ENCODE results near the gene PPFIA1.

The PPFIA1 gene

DNA sequence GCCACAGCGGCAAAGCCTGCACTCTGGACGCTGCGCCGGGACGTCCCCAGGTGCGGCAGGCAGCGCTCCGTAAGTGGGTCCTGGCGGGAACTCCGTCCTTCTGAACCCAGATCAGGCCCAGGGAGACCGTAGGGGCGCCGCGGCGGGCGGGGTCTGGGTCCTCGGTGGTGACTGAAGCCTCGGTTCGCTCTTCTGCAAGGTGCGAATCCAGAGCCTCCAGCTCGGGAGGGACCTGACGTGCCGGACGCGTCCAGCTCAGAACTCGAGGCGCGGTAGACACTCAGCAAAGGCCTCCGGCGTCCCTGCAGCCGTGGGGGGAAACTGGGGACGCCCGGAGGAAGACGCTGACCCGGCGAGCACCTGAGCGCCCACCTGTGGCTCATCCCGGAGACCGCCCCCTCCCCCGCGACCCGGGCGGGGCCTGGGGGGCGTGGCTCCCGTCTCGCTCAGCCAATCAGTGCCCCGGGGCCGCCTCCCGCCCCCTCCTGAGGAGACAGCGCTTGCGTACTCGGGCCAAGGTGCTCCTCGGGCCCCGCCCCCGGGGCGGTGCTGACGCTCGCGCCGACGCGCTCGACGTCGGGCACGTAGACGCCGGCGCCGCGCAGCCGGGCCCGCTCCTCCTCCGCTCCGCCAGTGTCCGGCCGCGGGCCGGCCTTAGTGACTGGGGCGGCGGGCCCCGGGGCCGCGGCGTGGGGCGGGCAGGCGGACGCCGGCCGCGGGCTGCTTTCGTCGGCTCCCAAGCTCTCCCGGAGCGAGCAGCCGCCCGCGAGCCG is at the start of gene PPFIA1:
TSS of gene PPFIA1 (plus strand) at position 587 of the 773 bp plus-strand sequence. CDS start 1,483 bp downstream, outside the sequence.
- H3K36me3 ChIP-seq (ENCODE audit: control insufficient read depth, insufficient read depth, low read length): peaks cover 3% of the 10 kb centered on the region
- H3K9ac ChIP-seq (ENCODE audit: low read length): peak within 1 kb of the TSS; percentile 66
- H3K4me3 ChIP-seq (ENCODE audit: low read length): peak within 1 kb of the TSS; percentile 61
- peaks cover 15% of the 10 kb centered on the region for H3K4me1 ChIP-seq (ENCODE audit: control insufficient read depth, insufficient read depth, low read length)
- no peaks in the 10 kb centered on the region for H3K27me3 ChIP-seq (ENCODE audit: control insufficient read depth, insufficient read depth, low read length)
- H3K9me3 ChIP-seq (ENCODE audit: control insufficient read depth, low read length): no peaks in the 10 kb centered on the region

DNA sequence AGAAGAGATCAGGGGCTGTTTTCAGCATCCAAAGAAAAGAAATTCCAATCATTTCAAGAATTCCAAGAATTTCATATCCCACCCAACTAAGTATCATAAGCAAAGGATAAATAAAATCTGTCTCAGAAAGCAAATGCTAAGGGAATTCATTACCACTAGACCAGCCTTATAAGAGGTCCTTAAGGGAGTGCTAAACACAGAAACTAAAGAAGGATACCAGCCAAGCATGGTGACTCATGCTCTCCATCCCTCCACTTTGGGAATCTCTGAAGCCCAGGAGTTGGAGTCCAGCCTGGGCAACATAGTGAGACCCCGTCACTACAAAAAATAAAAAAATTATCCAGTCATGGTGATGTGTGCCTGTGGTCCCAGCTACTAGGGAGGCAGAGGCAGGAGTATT is 49.6 kb upstream of the PPFIA1 start:
- no peaks in the 10 kb centered on the region for H3K27me3 ChIP-seq (ENCODE audit: control insufficient read depth, insufficient read depth, low read length)
- no peak overlapping the region for H3K9ac ChIP-seq (ENCODE audit: low read length)
- H3K36me3 ChIP-seq (ENCODE audit: control insufficient read depth, insufficient read depth, low read length): no peaks in the 10 kb centered on the region
- no peak overlapping the region for H3K4me3 ChIP-seq (ENCODE audit: low read length)
- H3K9me3 ChIP-seq (ENCODE audit: control insufficient read depth, low read length): no peaks in the 10 kb centered on the region
- H3K4me1 ChIP-seq (ENCODE audit: control insufficient read depth, insufficient read depth, low read length): peaks cover 6% of the 10 kb centered on the region

DNA sequence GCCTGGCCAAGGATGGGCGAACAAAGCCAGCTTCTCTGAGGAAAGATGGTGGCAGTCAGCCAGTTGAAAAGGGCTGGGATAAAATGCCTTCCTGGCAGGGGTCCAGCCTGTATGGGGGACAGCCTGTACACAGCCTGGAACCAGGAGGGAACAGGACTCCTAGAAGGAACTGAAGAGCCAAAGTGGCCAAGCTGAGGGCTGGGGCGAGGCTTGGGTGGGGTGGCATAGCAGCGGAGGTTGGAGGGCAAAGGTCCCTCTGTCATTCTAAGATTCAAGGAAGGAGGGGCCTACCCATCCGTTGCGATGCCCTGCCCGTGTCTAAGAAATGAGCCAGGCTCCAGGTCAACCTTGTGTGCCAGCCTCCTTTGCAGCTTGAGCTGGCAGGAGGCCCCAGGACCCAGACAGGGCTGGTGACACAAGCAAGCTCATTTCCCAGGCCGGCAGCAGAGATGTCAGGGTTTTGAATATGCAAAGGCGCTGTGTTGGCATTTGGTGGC is 44.8 kb upstream of the PPFIA1 start:
- Histone ChIP-seq H3K27me3 (ENCODE audit: control insufficient read depth, insufficient read depth, low read length) (no peaks in the 10 kb centered on the region), H3K4me1 (ENCODE audit: control insufficient read depth, insufficient read depth, low read length) (peaks cover 14% of the 10 kb centered on the region), H3K9me3 (ENCODE audit: control insufficient read depth, low read length) (no peaks in the 10 kb centered on the region), H3K36me3 (ENCODE audit: control insufficient read depth, insufficient read depth, low read length) (no peaks in the 10 kb centered on the region), H3K4me3 (ENCODE audit: low read length) (no peak overlapping the region), H3K9ac (ENCODE audit: low read length) (no peak overlapping the region)

DNA sequence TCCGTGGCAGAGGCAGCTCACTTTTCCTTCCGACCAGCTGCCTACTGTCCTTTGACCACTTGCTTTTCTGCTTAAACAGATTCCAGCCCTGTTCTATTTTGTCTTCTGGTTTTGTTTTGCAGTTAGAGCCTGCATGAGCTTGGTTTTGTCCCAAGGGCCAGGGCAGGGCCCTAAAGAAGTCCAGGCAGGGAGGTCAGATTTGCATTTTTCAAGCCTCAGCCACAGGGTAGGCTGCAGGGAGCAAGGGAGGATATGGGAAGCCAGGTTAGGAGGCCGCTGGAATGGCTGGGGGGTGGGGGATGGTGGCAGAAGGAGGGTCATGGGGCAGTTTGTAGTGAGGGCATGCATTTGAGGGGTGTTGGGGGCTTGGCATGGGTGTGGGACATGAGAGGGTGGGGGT is 44.3 kb upstream of the PPFIA1 start:
- peaks cover 14% of the 10 kb centered on the region for H3K4me1 ChIP-seq (ENCODE audit: control insufficient read depth, insufficient read depth, low read length)
- H3K27me3 ChIP-seq (ENCODE audit: control insufficient read depth, insufficient read depth, low read length): no peaks in the 10 kb centered on the region
- H3K36me3 ChIP-seq (ENCODE audit: control insufficient read depth, insufficient read depth, low read length): no peaks in the 10 kb centered on the region
- H3K9me3 ChIP-seq (ENCODE audit: control insufficient read depth, low read length): no peaks in the 10 kb centered on the region
- H3K9ac ChIP-seq (ENCODE audit: low read length): no peak overlapping the region
- H3K4me3 ChIP-seq (ENCODE audit: low read length): no peak overlapping the region

DNA sequence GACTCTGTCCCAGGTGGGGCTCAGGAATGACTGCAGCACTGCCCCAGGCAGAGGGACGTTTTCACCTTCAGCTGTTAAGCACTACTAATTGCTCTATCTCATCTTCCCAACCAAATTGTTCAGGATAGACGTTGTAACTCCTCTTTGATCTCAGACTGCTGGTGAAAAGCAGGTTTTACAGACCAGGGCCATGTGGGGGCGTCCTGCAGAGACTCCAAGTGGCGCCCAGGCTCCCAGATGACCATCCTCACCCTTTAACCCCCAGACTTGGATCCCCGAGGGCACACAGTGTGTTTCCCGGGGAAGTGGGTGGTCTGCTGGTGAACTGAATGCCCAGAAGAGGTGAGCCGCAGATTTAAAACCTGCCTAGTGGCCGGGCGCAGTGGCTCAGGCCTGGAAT is 43.5 kb upstream of the PPFIA1 start:
- no peaks in the 10 kb centered on the region for H3K9me3 ChIP-seq (ENCODE audit: control insufficient read depth, low read length)
- no peak overlapping the region for H3K9ac ChIP-seq (ENCODE audit: low read length)
- H3K36me3 ChIP-seq (ENCODE audit: control insufficient read depth, insufficient read depth, low read length): no peaks in the 10 kb centered on the region
- no peaks in the 10 kb centered on the region for H3K27me3 ChIP-seq (ENCODE audit: control insufficient read depth, insufficient read depth, low read length)
- H3K4me1 ChIP-seq (ENCODE audit: control insufficient read depth, insufficient read depth, low read length): peaks cover 14% of the 10 kb centered on the region
- no peak overlapping the region for H3K4me3 ChIP-seq (ENCODE audit: low read length)

DNA sequence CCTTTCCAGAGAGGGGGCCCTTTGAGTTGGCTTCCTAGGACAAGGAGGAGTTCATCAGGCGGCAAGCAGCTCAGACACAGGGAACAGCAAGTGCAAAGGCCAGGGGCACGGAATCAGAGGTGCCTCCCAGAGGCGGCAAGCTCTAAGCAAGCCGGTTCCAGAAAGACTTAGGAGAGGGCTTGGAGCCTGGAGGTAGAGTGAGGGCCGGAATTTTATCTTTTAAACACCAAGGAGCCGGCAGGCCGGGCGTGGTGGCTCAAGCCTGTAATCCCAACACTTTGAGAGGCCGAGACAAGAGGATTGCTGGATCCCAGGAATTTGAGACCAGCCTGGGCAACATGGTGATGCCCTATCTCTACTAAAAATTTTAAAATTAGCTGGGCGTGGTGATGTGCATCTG is 40.8 kb upstream of the PPFIA1 start:
- Histone ChIP-seq H3K4me3 (ENCODE audit: low read length) (no peak overlapping the region), H3K4me1 (ENCODE audit: control insufficient read depth, insufficient read depth, low read length) (peaks cover 25% of the 10 kb centered on the region), H3K27me3 (ENCODE audit: control insufficient read depth, insufficient read depth, low read length) (no peaks in the 10 kb centered on the region), H3K36me3 (ENCODE audit: control insufficient read depth, insufficient read depth, low read length) (no peaks in the 10 kb centered on the region), H3K9ac (ENCODE audit: low read length) (no peak overlapping the region), H3K9me3 (ENCODE audit: control insufficient read depth, low read length) (no peaks in the 10 kb centered on the region)

DNA sequence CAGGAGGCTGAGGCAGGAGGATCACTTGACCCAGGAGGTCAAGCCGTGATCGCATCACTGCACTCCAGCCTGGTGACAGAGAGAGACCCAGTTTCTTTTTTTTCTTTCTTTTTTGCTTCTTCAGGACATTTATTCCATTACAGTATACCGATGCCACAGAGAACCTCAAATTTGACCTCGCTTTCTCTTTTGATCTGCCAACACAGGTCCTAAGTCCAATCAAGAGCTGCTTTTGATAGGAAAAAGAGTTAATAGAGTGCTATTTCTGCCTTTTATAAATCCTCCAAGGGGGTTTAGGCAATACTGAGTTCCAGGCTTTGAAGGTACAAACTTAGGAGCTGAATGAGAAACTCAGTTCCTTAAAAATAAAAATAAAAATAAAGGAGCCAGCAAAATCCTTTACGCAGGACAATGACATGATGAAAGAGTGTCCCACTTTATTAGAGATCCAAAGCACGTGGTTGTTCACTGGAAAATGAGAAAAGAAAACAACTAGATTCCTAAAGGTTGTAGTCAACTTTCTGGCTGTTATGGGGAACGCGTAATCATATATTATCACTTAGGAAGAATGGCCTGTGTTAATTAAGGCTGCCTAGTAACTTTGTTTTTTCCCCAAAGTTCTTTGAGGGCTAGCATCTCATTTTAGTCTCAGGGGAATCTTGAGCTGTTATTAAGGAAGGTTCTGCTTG is 40.2 kb upstream of the PPFIA1 start:
- H3K9ac ChIP-seq (ENCODE audit: low read length): no peak overlapping the region
- peaks cover 25% of the 10 kb centered on the region for H3K4me1 ChIP-seq (ENCODE audit: control insufficient read depth, insufficient read depth, low read length)
- H3K27me3 ChIP-seq (ENCODE audit: control insufficient read depth, insufficient read depth, low read length): no peaks in the 10 kb centered on the region
- H3K36me3 ChIP-seq (ENCODE audit: control insufficient read depth, insufficient read depth, low read length): no peaks in the 10 kb centered on the region
- no peak overlapping the region for H3K4me3 ChIP-seq (ENCODE audit: low read length)
- no peaks in the 10 kb centered on the region for H3K9me3 ChIP-seq (ENCODE audit: control insufficient read depth, low read length)

DNA sequence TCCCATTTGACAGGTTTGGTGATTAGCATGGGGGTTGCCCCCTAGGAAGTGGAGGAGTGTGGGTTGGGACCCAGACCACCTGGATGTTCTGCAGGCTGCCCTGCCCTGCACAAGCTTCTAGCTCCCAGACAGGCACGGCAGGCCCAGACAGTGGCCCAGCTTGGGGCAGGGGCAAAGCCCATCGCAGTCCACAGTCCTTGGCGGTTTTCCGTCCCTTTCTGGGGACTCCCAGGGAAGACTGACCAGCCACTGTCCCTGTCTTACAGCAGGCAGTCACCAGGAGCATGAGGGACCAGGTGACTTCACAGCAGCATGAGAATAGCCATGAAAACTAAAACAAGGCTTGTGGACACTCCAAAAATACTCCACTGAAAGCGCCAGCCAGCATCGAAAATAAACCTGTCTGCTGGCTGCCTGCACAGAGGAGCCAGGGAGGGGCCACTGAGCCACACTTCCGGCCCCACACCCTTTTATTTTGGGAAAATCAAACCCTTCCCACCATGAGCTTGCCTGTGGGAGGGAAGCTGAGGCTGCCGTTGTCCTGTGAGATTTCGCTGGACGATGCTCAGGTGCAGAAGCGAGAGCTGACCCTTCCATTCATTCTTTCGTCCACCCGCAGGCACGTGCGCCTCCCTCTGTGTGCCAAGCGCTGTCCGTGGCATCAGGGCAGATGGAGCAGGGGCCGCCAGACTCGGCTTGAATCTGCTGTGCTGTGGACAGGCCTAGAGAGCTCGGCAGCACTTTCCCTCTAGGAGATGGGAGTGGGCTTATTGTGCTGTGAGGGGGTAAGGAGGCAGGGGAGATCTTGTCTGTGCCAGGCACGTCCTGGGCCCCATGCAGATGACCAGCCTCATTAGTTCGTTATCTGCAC is 39.4 kb upstream of the PPFIA1 start:
- H3K4me3 ChIP-seq (ENCODE audit: low read length): no peak overlapping the region
- H3K27me3 ChIP-seq (ENCODE audit: control insufficient read depth, insufficient read depth, low read length): no peaks in the 10 kb centered on the region
- peaks cover 18% of the 10 kb centered on the region for H3K4me1 ChIP-seq (ENCODE audit: control insufficient read depth, insufficient read depth, low read length)
- H3K9ac ChIP-seq (ENCODE audit: low read length): no peak overlapping the region
- H3K9me3 ChIP-seq (ENCODE audit: control insufficient read depth, low read length): no peaks in the 10 kb centered on the region
- no peaks in the 10 kb centered on the region for H3K36me3 ChIP-seq (ENCODE audit: control insufficient read depth, insufficient read depth, low read length)

DNA sequence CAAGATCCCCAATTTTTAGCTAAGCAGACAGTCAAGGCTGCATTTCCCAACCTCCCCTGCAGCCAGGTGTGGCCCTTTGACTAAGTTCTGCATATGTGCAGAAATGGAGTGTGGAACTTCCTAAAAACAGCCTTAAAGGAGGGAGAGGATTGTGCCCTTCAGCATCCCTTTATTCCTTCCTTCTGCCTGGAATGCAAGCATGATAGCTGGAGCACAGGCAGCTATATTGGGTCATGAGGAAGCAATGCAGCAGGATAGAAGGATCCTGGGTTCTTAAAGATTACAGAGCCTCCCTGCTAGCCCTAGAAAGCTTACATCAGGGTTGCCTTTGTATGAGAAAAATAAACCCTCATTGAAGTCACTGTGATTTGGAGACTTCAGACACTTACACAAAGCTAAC is 37.5 kb upstream of the PPFIA1 start:
- Histone ChIP-seq H3K4me1 (ENCODE audit: control insufficient read depth, insufficient read depth, low read length) (peaks cover 11% of the 10 kb centered on the region), H3K9me3 (ENCODE audit: control insufficient read depth, low read length) (no peaks in the 10 kb centered on the region), H3K4me3 (ENCODE audit: low read length) (no peak overlapping the region), H3K36me3 (ENCODE audit: control insufficient read depth, insufficient read depth, low read length) (no peaks in the 10 kb centered on the region), H3K9ac (ENCODE audit: low read length) (no peak overlapping the region), H3K27me3 (ENCODE audit: control insufficient read depth, insufficient read depth, low read length) (no peaks in the 10 kb centered on the region)

DNA sequence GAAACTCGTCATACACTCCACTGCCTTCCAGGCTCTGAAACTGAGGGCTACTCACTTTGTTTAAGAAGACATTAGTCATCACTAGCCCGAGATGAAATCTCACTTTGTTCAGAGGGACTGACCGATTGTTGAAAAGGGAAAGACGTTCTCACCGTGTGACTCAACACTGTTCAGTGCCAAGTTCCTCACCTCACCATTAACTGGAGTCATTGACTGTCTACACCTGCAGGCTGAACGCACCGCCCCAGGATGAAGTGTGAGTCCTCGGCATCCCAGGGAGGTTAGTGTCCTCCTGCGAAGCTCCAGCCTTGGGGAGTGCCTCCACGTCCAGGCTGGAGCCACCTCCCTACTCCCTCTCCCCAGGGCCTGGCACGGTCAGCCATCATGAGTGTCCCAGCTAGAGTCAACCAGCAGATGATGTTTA is 37.0 kb upstream of the PPFIA1 start:
- no peak overlapping the region for H3K9ac ChIP-seq (ENCODE audit: low read length)
- no peaks in the 10 kb centered on the region for H3K36me3 ChIP-seq (ENCODE audit: control insufficient read depth, insufficient read depth, low read length)
- H3K4me1 ChIP-seq (ENCODE audit: control insufficient read depth, insufficient read depth, low read length): peaks cover 11% of the 10 kb centered on the region
- no peaks in the 10 kb centered on the region for H3K9me3 ChIP-seq (ENCODE audit: control insufficient read depth, low read length)
- H3K27me3 ChIP-seq (ENCODE audit: control insufficient read depth, insufficient read depth, low read length): no peaks in the 10 kb centered on the region
- H3K4me3 ChIP-seq (ENCODE audit: low read length): no peak overlapping the region

DNA sequence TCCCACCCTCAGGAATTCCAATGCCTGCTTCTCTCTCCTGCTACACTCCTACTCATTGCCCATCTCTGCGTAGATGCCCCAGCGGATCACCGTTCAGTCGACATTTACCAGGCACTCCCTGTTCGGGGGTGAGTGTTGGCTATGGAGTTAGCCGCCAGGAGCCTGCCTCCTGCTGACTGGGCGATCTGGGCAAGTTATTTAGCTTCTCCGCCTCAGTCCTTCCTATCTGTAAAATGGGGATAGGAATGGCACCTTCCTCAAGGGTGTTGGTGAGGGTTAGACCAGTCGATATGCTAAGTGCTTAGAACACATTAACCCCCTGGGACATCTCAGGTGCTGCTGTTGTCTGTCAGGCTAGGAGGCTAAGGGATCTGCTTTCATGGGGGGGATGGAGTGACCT is 36.5 kb upstream of the PPFIA1 start:
- Histone ChIP-seq H3K4me3 (ENCODE audit: low read length) (no peak overlapping the region), H3K36me3 (ENCODE audit: control insufficient read depth, insufficient read depth, low read length) (no peaks in the 10 kb centered on the region), H3K4me1 (ENCODE audit: control insufficient read depth, insufficient read depth, low read length) (peaks cover 11% of the 10 kb centered on the region), H3K9me3 (ENCODE audit: control insufficient read depth, low read length) (no peaks in the 10 kb centered on the region), H3K27me3 (ENCODE audit: control insufficient read depth, insufficient read depth, low read length) (no peaks in the 10 kb centered on the region), H3K9ac (ENCODE audit: low read length) (no peak overlapping the region)

DNA sequence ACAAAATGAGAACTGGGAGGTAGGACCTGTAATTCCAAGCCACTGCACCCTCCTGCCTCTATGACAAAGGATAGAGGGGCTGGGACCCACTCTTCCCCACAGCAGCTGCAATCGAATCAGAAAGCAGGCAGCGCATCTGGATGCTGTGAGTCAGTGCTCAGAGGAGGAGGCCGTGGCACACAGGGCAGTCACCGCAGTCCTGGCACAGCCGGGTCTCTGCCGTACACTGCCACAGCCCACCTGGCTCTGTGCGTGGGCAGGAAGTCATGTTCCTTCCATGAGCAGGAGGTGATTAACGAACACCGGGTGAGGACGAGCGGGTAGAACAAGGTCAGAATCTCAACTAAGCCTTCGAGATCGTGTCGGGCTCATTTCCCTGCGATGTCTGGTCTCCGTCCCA is 30.2 kb upstream of the PPFIA1 start:
- Histone ChIP-seq H3K36me3 (ENCODE audit: control insufficient read depth, insufficient read depth, low read length) (no peaks in the 10 kb centered on the region), H3K4me1 (ENCODE audit: control insufficient read depth, insufficient read depth, low read length) (no peaks in the 10 kb centered on the region), H3K4me3 (ENCODE audit: low read length) (no peak overlapping the region), H3K9me3 (ENCODE audit: control insufficient read depth, low read length) (no peaks in the 10 kb centered on the region), H3K27me3 (ENCODE audit: control insufficient read depth, insufficient read depth, low read length) (peaks cover 7% of the 10 kb centered on the region), H3K9ac (ENCODE audit: low read length) (no peak overlapping the region)
